Skeletal muscle satellite cell (primary cell): ENCODE data around the gene SERINC5.
"Not testable (repeated sequence)": the region's sequence is repeated elsewhere in the genome, so short reads cannot be mapped to it uniquely, and the experiment has no call there.

Source experiments
- H3K27me3 ChIP-seq: 2 replicates; pipeline ENCODE4 v1.7.0; 2013; ENCODE audit warnings: low read length; ENCODE audit not compliant: control insufficient read depth, insufficient read depth
- H3K36me3 ChIP-seq: 2 replicates; pipeline ENCODE4 v1.7.0; 2013; ENCODE audit warnings: mild to moderate bottlenecking, control low read depth, low read length; ENCODE audit not compliant: insufficient read depth
- H3K4me1 ChIP-seq: 2 replicates; pipeline ENCODE4 v1.7.0; 2013; ENCODE audit warnings: low read length; ENCODE audit not compliant: control insufficient read depth, insufficient read depth
- H3K4me2 ChIP-seq: 2 replicates; pipeline ENCODE4 v1.7.0; 2013; ENCODE audit warnings: mild to moderate bottlenecking, low read length
- H3K4me3 ChIP-seq: 2 replicates; pipeline ENCODE4 v1.7.0; 2013; ENCODE audit warnings: low read length
- H3K9ac ChIP-seq: 2 replicates; pipeline ENCODE4 v1.7.0; 2013; ENCODE audit warnings: mild to moderate bottlenecking, low read depth, low read length, moderate library complexity
- H3K9me3 ChIP-seq: replicated peaks from 2 replicates; pipeline ENCODE4 v1.7.0; 2013; ENCODE audit warnings: mild to moderate bottlenecking, control low read depth, low read length

Gene SERINC5

GRCh38 chr5:80159133-80159815 lies 96.6 kb downstream of the SERINC5 start:
- no peaks in the 10 kb centered on the region for H3K36me3 ChIP-seq
- H3K4me1 ChIP-seq, result no peaks in the 10 kb centered on the region
- H3K27me3 ChIP-seq, result no peaks in the 10 kb centered on the region
- no peak overlapping the region for H3K4me3 ChIP-seq
- no peak overlapping the region for H3K9ac ChIP-seq
- H3K4me2 ChIP-seq, result no peak overlapping the region
- no peaks in the 10 kb centered on the region for H3K9me3 ChIP-seq

GRCh38 chr5:80156156-80156555 lies 99.7 kb downstream of the SERINC5 start:
- H3K9me3 ChIP-seq, result no peaks in the 10 kb centered on the region
- H3K4me2 ChIP-seq, result no peak overlapping the region
- H3K4me1 ChIP-seq, result no peaks in the 10 kb centered on the region
- no peak overlapping the region for H3K4me3 ChIP-seq
- no peaks in the 10 kb centered on the region for H3K27me3 ChIP-seq
- H3K36me3 ChIP-seq, result no peaks in the 10 kb centered on the region
- no peak overlapping the region for H3K9ac ChIP-seq

- Histone ChIP-seq H3K4me2 (no peak overlapping the region), H3K9ac (no peak overlapping the region), H3K27me3 (no peaks in the 10 kb centered on the region), H3K4me1 (no peaks in the 10 kb centered on the region), H3K9me3 (no peaks in the 10 kb centered on the region), H3K36me3 (no peaks in the 10 kb centered on the region), H3K4me3 (no peak overlapping the region)
Measured at GRCh38 chr5:80154749-80155148, 101.1 kb downstream of the SERINC5 start.

GRCh38 chr5:80154289-80154688 lies 101.6 kb downstream of the SERINC5 start:
- H3K27me3 ChIP-seq, H3K9me3 ChIP-seq, H3K4me2 ChIP-seq, H3K4me3 ChIP-seq, H3K9ac ChIP-seq, H3K36me3 ChIP-seq, H3K4me1 ChIP-seq: not testable (repeated sequence)

GRCh38 chr5:80153586-80154126 lies 102.2 kb downstream of the SERINC5 start:
- Histone ChIP-seq H3K4me2 (no peak overlapping the region), H3K4me1 (no peaks in the 10 kb centered on the region), H3K27me3 (no peaks in the 10 kb centered on the region), H3K36me3 (no peaks in the 10 kb centered on the region), H3K9me3 (no peaks in the 10 kb centered on the region), H3K9ac (no peak overlapping the region), H3K4me3 (no peak overlapping the region)

GRCh38 chr5:80152778-80153177 lies 103.1 kb downstream of the SERINC5 start:
- Histone ChIP-seq H3K36me3 (no peaks in the 10 kb centered on the region), H3K9ac (no peak overlapping the region), H3K4me3 (no peak overlapping the region), H3K27me3 (no peaks in the 10 kb centered on the region), H3K4me2 (no peak overlapping the region), H3K4me1 (no peaks in the 10 kb centered on the region), H3K9me3 (no peaks in the 10 kb centered on the region)

GRCh38 chr5:80151890-80152289 lies 104.0 kb downstream of the SERINC5 start:
- no peaks in the 10 kb centered on the region for H3K27me3 ChIP-seq

GRCh38 chr5:80150731-80151130 lies 105.1 kb downstream of the SERINC5 start:
- H3K4me2 ChIP-seq, result no peak overlapping the region
- H3K4me3 ChIP-seq, result no peak overlapping the region
- no peaks in the 10 kb centered on the region for H3K4me1 ChIP-seq
- no peaks in the 10 kb centered on the region for H3K27me3 ChIP-seq
- H3K36me3 ChIP-seq, result no peaks in the 10 kb centered on the region
- H3K9ac ChIP-seq, result no peak overlapping the region
- no peaks in the 10 kb centered on the region for H3K9me3 ChIP-seq

More at GRCh38 chr5:80151890-80152289, 104.0 kb downstream of the SERINC5 start:
- Histone ChIP-seq H3K36me3 (no peaks in the 10 kb centered on the region), H3K4me1 (no peaks in the 10 kb centered on the region), H3K4me2 (no peak overlapping the region), H3K4me3 (no peak overlapping the region), H3K9ac (no peak overlapping the region), H3K9me3 (no peaks in the 10 kb centered on the region)

GRCh38 chr5:80149161-80149609 lies 106.7 kb downstream of the SERINC5 start:
- Histone ChIP-seq H3K9me3 (no peaks in the 10 kb centered on the region), H3K36me3 (peaks cover 5% of the 10 kb centered on the region), H3K9ac (no peak overlapping the region), H3K27me3 (no peaks in the 10 kb centered on the region), H3K4me3 (no peak overlapping the region), H3K4me1 (no peaks in the 10 kb centered on the region), H3K4me2 (no peak overlapping the region)

GRCh38 chr5:80147119-80147815 lies 108.6 kb downstream of the SERINC5 start:
- Histone ChIP-seq H3K9ac (no peak overlapping the region), H3K4me3 (no peak overlapping the region), H3K9me3 (no peaks in the 10 kb centered on the region), H3K36me3 (peaks cover 5% of the 10 kb centered on the region), H3K4me1 (no peaks in the 10 kb centered on the region), H3K4me2 (no peak overlapping the region), H3K27me3 (no peaks in the 10 kb centered on the region)

GRCh38 chr5:80146046-80146445 lies 109.8 kb downstream of the SERINC5 start:
- Histone ChIP-seq H3K4me2 (no peak overlapping the region), H3K9ac (no peak overlapping the region), H3K4me3 (no peak overlapping the region), H3K27me3 (no peaks in the 10 kb centered on the region), H3K9me3 (no peaks in the 10 kb centered on the region), H3K4me1 (no peaks in the 10 kb centered on the region), H3K36me3 (peaks cover 5% of the 10 kb centered on the region)
